Ovary (tissue), 9 donors: ENCODE data around the gene FBXL22. TPM values are rescaled to one million over a fixed set of nuclear protein-coding genes. Genes with fewer than 3 reads are reported as not detected.

Experiments used
- DNase-seq, 5 donors: peaks; one replicate each; pipeline ENCODE4 v3.0.0-alpha.2; 2019 to 2020
- H3K27ac ChIP-seq, 2 donors: fragments of 200-600 bp; one replicate each; pipeline versions ENCODE4 v1.5.1 to v1.8.0; 2019 to 2022
- H3K27me3 ChIP-seq: fragments of 200-600 bp; one replicate; pipeline ENCODE4 v1.8.0; 2022
- H3K36me3 ChIP-seq: fragments of 200-600 bp; sonication (generic); one replicate; pipeline ENCODE4 v1.5.1; 2019
- H3K4me1 ChIP-seq: one replicate; pipeline ENCODE4 v1.8.1; 2013; ENCODE audit warnings: mild to moderate bottlenecking, moderate library complexity; ENCODE audit not compliant: insufficient read depth
- H3K4me3 ChIP-seq: fragments of 200-600 bp; sonication (generic); one replicate; pipeline ENCODE4 v1.5.1; 2017
- H3K9me3 ChIP-seq, 2 donors: fragments of 200-600 bp in 1 of 2; sonication (generic) in 1 of 2; one replicate each; pipeline versions ENCODE4 v1.5.1 to v1.8.1; 2013 to 2019; ENCODE audit warnings: mild to moderate bottlenecking in 1 of 2, moderate library complexity in 1 of 2
- CTCF ChIP-seq, 3 donors: fragments of 450-650 bp in 2 of 3; fragments of 200-600 bp in 1 of 3; IDR thresholded peaks; one replicate each; pipeline versions ENCODE4 v1.5.1 to v1.8.0; 2016 to 2022; ENCODE audit warnings: antibody characterized with exemption in 3 of 3, mild to moderate bottlenecking in 1 of 3
- EP300 ChIP-seq: sonication (generic); formaldehyde crosslinking; IDR thresholded peaks from one replicate; pipeline ENCODE4 v1.6.1; 2017; ENCODE audit warnings: antibody characterized with exemption
- POLR2A ChIP-seq: fragments of 450-650 bp; IDR thresholded peaks from one replicate; pipeline ENCODE4 v1.6.1; 2017; ENCODE audit warnings: antibody characterized with exemption, mild to moderate bottlenecking, moderate library complexity
- WGBS, 3 donors: extraction: QIAGEN DNeasy Blood & Tissue Kit in 1 of 3; methylation state at CpG; one replicate each; pipeline versions ENCODE4 v1.1.5 to v1.1.7; 2013 to 2017; 5-methylcytosine and 5-hydroxymethylcytosine counted together
- intact Hi-C, 4 donors: fragments of 100-400 bp; cut with DNase I; formaldehyde crosslinking; loops; one replicate each; pipeline versions ENCODE4 v1.11.0 to v1.15.1; 2022 to 2023
- polyA plus RNA-seq, 2 donors: library from polyadenylated mRNA; stranded (reverse); fragments of 200-250 nt in 1 of 2; fragments of 350-450 nt in 1 of 2; fragmentation: Illumina TruSeq in 1 of 2; extraction: RNeasy Lipid Tissue Mini Kit (QIAGEN cat#74804) in 1 of 2; gene quantifications; one replicate each; pipeline ENCODE4 v1.2.3, GENCODE V29; 2013 to 2014
- total RNA-seq, 7 donors: library from RNA; depleted of rRNA in 2 of 7; stranded (reverse); fragments of >200 nt in 2 of 7; fragmentation: NEBNext Ultra II Directional in 3 of 7; extraction: Animal tissue kit (Norgen Biotek cat#: 25700) in 3 of 7; gene quantifications; one replicate each; pipeline versions ENCODE4 v1.1.0 to v1.2.4, GENCODE V29; 2016 to 2023
- donor health status: DM: no; HTN: no; CAD: no; lungs with moderate emphysema.
- donor health status: DM: no; HTN: no; CAD: no.
- donor health status: Bipolar disorder and iron deficiency.
- donor health status: DM: yes; HTN: yes; CAD: no.
- donor health status: DM: no; HTN: no; CAD: no.
- donor health status: DM: yes; HTN: yes; CAD: no.

FBXL22 gene
- total and polyA plus RNA-seq, 9 donors: 0.48 to 27.5 (median 5.3) TPM

DNA sequence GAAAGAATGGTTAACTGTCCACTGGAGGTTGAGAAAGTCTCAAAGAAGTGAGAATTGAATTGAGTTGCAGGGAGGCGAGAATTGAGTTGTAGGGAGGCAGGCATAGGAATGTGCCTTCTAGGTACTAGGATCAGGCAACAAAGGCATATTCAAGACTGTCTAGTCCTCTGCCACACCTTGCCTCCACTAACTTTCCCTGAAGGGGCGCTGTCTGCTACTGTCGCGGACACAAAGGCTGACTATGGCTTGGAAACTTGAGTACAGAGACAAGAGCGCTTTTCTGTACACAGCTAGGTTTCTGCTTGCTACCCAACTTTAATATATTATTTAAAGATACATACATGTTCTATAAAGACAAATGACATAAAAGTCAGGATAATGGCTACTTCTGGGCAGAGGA, 10.4 kb upstream of the FBXL22 start:
- TF ChIP-seq CTCF (IDR thresholded peaks at IDR 0.05): no peak
- TF ChIP-seq POLR2A: no peak
- TF ChIP-seq EP300: no peak
- Histone ChIP-seq H3K4me1 (peaks cover 1% of the 10 kb centered on the region), H3K36me3 (no peaks in the 10 kb centered on the region), H3K4me3 (no peak overlapping the region), H3K9me3 (no peaks in the 10 kb centered on the region), H3K27ac (no peak overlapping the region), H3K27me3 (no peaks in the 10 kb centered on the region)
- DNase-seq: no peak
- 95 to 97% (median 96%) methylated on average over 5 of the region's 5 CpGs for WGBS, 3 donors
- intact Hi-C loops: no loop called here

DNA sequence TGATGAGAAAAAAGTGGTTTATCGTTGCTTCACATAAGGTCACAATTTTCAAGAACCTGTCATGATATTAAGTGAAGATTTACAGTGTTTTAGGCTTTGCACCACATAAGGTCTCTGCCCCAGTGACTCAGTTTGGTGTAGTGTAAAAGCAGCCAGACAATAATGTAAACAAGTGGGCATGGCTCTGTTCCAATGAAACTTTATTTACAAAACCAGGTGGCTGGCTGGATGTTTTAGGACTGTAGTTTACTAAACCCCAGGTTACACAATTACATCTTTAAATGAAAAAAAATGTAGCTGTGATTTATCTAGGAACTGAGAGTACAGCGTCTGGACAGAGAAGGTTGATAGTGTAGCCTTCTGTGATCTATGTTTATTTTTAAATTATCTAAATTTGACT, 9.7 kb upstream of the FBXL22 start:
- peaks cover 1% of the 10 kb centered on the region for H3K4me1 ChIP-seq
- no peaks in the 10 kb centered on the region for H3K9me3 ChIP-seq
- no peak for TF ChIP-seq CTCF (IDR thresholded peaks at IDR 0.05)
- no peak for TF ChIP-seq EP300
- TF ChIP-seq POLR2A: no peak
- H3K36me3 ChIP-seq: no peaks in the 10 kb centered on the region
- no peak overlapping the region for H3K4me3 ChIP-seq
- WGBS, 3 donors: 11 to 24% (median 16%) methylated on average over 2 of the region's 2 CpGs
- no peak for DNase-seq
- intact Hi-C loops: no loop called here
- no peak overlapping the region for H3K27ac ChIP-seq
- no peaks in the 10 kb centered on the region for H3K27me3 ChIP-seq

DNA sequence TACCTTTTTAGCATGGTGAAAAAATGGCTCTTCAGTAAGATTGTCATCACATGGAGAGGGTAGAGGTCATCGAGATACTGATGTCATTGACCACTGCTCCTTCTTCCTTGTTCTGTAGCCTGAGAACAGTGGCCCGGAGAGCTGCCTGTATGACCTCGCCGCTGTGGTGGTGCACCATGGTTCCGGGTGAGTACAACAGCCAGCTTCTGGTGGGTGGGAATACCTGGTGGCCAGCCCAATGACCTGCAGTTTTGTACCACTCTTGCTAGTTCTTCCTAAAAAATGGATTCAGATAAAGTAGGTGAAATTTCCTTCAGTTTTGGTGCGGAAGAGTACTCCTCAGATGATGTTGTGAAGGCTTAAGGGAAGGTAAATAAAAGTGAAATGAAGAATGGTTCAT, 8.4 kb upstream of the FBXL22 start:
- no peak for TF ChIP-seq POLR2A
- TF ChIP-seq EP300: no peak
- no peak for TF ChIP-seq CTCF (IDR thresholded peaks at IDR 0.05)
- no peaks in the 10 kb centered on the region for H3K27me3 ChIP-seq
- intact Hi-C loops: no loop called here
- no peaks in the 10 kb centered on the region for H3K36me3 ChIP-seq
- WGBS, 3 donors: 95 to 98% (median 97%) methylated on average over 6 of the region's 6 CpGs
- DNase-seq: no peak
- peaks cover 1% of the 10 kb centered on the region for H3K4me1 ChIP-seq
- H3K9me3 ChIP-seq: no peaks in the 10 kb centered on the region
- H3K27ac ChIP-seq: no peak overlapping the region
- H3K4me3 ChIP-seq: no peak overlapping the region

DNA sequence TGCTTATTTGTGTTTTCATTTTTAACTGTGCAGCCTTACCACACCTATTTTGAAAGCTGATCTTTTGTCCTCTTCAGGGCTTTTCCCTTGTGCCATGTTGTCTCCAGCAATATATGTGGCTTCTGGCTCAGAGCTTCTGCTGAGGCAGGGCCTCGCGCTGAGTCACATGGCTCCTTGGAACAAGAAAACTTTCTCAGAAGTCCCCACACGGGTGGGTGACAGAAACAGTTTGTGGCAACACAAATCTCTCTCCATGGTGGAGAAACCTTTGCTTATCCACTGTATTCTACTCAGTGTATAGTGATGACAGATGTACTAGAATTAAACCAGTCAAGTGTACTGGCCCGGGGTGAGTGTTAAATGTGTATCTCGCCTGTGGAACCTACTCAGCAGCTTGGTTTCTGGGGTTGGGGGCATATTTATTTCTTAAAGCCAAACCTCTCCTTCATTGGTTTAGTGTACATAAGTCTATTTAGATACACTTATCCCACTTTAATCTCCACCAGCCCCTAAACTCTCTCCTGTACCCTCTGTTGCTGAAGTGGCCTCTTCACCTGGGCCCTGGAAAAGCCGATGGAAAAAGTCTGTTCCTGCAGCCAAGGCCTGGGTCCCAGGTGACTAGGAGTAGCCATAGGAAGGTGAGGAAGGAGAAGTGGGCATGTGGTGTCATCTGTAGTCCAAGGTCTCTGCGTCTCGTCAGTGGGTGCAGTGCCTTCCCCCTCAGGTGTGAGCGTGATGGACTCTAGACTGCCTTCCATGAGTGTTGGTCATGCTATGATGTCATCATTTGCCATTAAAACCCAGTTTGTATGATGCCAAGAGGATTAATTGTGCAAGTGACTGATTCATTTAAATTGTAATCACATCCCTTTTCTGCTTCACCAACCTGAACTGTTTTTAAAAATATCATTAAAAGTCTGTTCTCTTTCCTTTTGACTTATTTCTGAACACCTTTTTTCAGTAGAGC, 3.2 kb upstream of the FBXL22 start:
- intact Hi-C loops: no loop called here
- Histone ChIP-seq H3K9me3 (no peaks in the 10 kb centered on the region), H3K27me3 (no peaks in the 10 kb centered on the region), H3K27ac (no peak overlapping the region), H3K4me3 (no peak overlapping the region), H3K4me1 (peaks cover 22% of the 10 kb centered on the region), H3K36me3 (no peaks in the 10 kb centered on the region)
- WGBS, 3 donors: 81 to 95% (median 94%) methylated on average over 9 of the region's 9 CpGs
- no peak for DNase-seq
- no peak for TF ChIP-seq CTCF (IDR thresholded peaks at IDR 0.05)
- TF ChIP-seq POLR2A: no peak
- no peak for TF ChIP-seq EP300
